22Rv1 (cell line): ENCODE data around the gene S100A16.

Experiments
- ZFX ChIP-seq: fragments of 450-650 bp; IDR thresholded peaks from 2 replicates; pipeline ENCODE4 v1.6.1; 2017; ENCODE audit warnings: antibody characterized with exemption, borderline replicate concordance
- TF ChIP-seq, protein P1 (sequence below): fragments of 450-650 bp; IDR thresholded peaks from 2 replicates; pipeline ENCODE4 v1.5.1; 2017; ENCODE audit warnings: mild to moderate bottlenecking

DNA sequence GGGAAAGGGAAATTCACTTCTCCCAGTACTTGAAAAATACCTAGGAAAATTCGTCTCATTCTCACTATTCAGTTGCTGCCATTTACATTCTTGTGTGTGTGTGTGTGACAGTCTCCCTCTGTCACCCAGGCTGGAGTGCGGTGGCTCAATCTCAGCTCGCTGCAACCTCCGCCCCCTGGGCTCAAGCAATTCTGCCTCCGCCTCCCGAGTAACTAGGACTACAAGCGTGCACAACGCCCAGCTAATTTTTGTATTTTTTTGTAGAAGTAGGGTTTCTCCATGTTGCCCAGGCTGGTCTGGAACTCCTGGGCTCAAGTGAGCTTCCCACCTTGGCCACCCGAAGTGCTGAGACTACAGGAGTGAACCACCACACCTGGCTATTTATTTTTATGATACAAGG is 46.7 kb upstream of the S100A16 start:
- TF ChIP-seq, protein P1, sequence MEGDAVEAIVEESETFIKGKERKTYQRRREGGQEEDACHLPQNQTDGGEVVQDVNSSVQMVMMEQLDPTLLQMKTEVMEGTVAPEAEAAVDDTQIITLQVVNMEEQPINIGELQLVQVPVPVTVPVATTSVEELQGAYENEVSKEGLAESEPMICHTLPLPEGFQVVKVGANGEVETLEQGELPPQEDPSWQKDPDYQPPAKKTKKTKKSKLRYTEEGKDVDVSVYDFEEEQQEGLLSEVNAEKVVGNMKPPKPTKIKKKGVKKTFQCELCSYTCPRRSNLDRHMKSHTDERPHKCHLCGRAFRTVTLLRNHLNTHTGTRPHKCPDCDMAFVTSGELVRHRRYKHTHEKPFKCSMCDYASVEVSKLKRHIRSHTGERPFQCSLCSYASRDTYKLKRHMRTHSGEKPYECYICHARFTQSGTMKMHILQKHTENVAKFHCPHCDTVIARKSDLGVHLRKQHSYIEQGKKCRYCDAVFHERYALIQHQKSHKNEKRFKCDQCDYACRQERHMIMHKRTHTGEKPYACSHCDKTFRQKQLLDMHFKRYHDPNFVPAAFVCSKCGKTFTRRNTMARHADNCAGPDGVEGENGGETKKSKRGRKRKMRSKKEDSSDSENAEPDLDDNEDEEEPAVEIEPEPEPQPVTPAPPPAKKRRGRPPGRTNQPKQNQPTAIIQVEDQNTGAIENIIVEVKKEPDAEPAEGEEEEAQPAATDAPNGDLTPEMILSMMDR = no peak
- no peak for TF ChIP-seq ZFX
